SH-SY5Y (cell line): ENCODE data around the gene SLC52A1.

Source experiments
- GATA2 ChIP-seq: IDR thresholded peaks from 2 replicates; pipeline ENCODE4 v1.6.1; 2011; ENCODE audit warnings: mild to moderate bottlenecking, low read depth, low read length
- GATA3 ChIP-seq: IDR thresholded peaks from 2 replicates; pipeline ENCODE4 v1.6.1; 2011; ENCODE audit warnings: low read depth, mild to moderate bottlenecking, low read length, moderate library complexity

DNA sequence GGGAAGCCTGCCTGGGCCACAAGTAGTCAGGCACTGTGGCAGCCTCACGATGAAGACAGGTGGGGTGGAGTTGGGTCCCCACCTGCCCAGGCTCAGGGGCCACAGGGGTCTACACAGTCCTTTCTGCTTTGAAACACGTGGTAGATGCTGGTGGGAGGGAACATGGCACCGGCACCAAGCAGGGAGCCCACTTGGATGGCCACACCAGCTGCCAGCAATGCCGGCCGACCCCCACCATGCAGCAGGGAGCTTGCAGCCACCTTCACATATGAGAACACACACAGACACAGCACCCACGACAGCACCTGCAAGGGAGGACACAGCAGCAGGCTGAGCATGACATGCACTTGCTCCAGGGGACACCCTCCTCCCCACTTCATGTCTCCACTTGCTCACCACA lies 2.4 kb downstream of the SLC52A1 start:
- no peak for TF ChIP-seq GATA2
- TF ChIP-seq GATA3: no peak
